ENCODE measurements around the gene ZSWIM6.

GRCh38 chr5:61591859-61592258 lies 259.8 kb downstream of the ZSWIM6 start:
- TF ChIP-seq CTCF (IDR thresholded peaks at IDR 0.05): no peak
- no peak for TF ChIP-seq POLR2AphosphoS5 (IDR thresholded peaks at IDR 0.05)
- no peak for TF ChIP-seq POLR2A (IDR thresholded peaks at IDR 0.05)

Data from transverse colon (tissue), 4 donors.